ENCODE measurements around the gene EEPD1. TPM values are rescaled to one million over a fixed set of nuclear protein-coding genes. Genes with fewer than 3 reads are reported as not detected.

EEPD1 gene
- total RNA-seq, 1 experiment from 2014 or later, result 5.0 TPM

GRCh38 chr7:36141351-36141750, 11.7 kb upstream of the EEPD1 start:
- no CpG with 5 or more reads among the region's 1 CpG for WGBS (ENCODE audit: extremely low coverage, insufficient read length, low lambda C conversion rate)
- H3K27me3 ChIP-seq (ENCODE audit: insufficient read depth, low read length), result no peaks in the 10 kb centered on the region
- no peak overlapping the region for H3K4me2 ChIP-seq (ENCODE audit: insufficient read depth, insufficient read length, low read length)
- H2BK120ac ChIP-seq (ENCODE audit: low read depth, low read length, poor library complexity, severe bottlenecking), result no peak overlapping the region
- no peak overlapping the region for H3K56ac ChIP-seq (ENCODE audit: insufficient read length, low read depth, low read length)
- H4K5ac ChIP-seq (ENCODE audit: insufficient read length, low read depth, low read length), result no peak overlapping the region
- no peak overlapping the region for H2BK12ac ChIP-seq (ENCODE audit: insufficient read length, low read depth, low read length)
- H3K9me3 ChIP-seq (ENCODE audit: control insufficient read depth, low read depth, low read length), result no peaks in the 10 kb centered on the region
- no peak overlapping the region for H3K27ac Mint-ChIP-seq
- DNase-seq, result no peak
- no peak overlapping the region for H3T11ph ChIP-seq (ENCODE audit: low read length)
- no peak overlapping the region for H3K4ac ChIP-seq (ENCODE audit: low read depth, low read length)
- no peaks in the 10 kb centered on the region; a peak in 1 of 7 replicates for H3K36me3 Mint-ChIP-seq (ENCODE audit: insufficient read depth in 1 of 3, low read depth in 3 of 3)
- H3K79me1 ChIP-seq (ENCODE audit: insufficient read depth, low read depth, low read length, poor library complexity, severe bottlenecking), result no peaks in the 10 kb centered on the region
- H3K27ac ChIP-seq (ENCODE audit: insufficient read length, low read depth, low read length), result no peak overlapping the region
- no peak overlapping the region for H3K14ac ChIP-seq (ENCODE audit: insufficient read depth, low read length)
- H2AFZ ChIP-seq (ENCODE audit: low read length), result no peak overlapping the region
- no peak overlapping the region for H4K8ac ChIP-seq (replicated peaks; ENCODE audit: insufficient read length, low read depth, low read length)
- no peak overlapping the region for H2AK5ac ChIP-seq (ENCODE audit: insufficient read length, low read length)
- no peaks in the 10 kb centered on the region for H3K79me2 ChIP-seq (ENCODE audit: insufficient read depth, low read length)
- H3K23me2 ChIP-seq (ENCODE audit: insufficient read length, low read depth, low read length, poor library complexity, severe bottlenecking), result no peaks in the 10 kb centered on the region
- no peak overlapping the region for H2BK5ac ChIP-seq (ENCODE audit: insufficient read length, low read length)
- H3K18ac ChIP-seq (ENCODE audit: insufficient read length, low read depth, low read length), result no peak overlapping the region
- H4K91ac ChIP-seq (ENCODE audit: insufficient read length, low read depth, low read length), result no peak overlapping the region
- H3K9me3 Mint-ChIP-seq, result no peaks in the 10 kb centered on the region
- no peak overlapping the region for H3K4me3 Mint-ChIP-seq
- peaks cover 5 to 8% of the 10 kb centered on the region in 2 experiments for H3K4me1 Mint-ChIP-seq
- peaks cover 1% of the 10 kb centered on the region; the same call in 1 of the 2 replicates for H3K27me3 Mint-ChIP-seq (ENCODE audit: low read depth)
- no peak overlapping the region for H3K9ac ChIP-seq (ENCODE audit: extremely low read depth, insufficient read length, low read length)
- TF ChIP-seq CTCF (conservative IDR thresholded peaks at IDR 0.05), result no peak
- H2BK20ac ChIP-seq (ENCODE audit: low read depth, low read length, poor library complexity, severe bottlenecking), result no peak overlapping the region
- no peak overlapping the region for H2BK15ac ChIP-seq (ENCODE audit: low read depth, low read length)
- no peaks in the 10 kb centered on the region for H4K20me1 ChIP-seq (ENCODE audit: control insufficient read depth, insufficient read depth, insufficient read length)
- H3K23ac ChIP-seq (ENCODE audit: insufficient read length, low read depth, low read length), result no peak overlapping the region
- H3K4me1 ChIP-seq (ENCODE audit: insufficient read depth, low read length), result no peaks in the 10 kb centered on the region

Measured in H9 (cell line).